ENCODE results near the gene SP140.
"Not testable (repeated sequence)": the region's sequence is repeated elsewhere in the genome, so short reads cannot be mapped to it uniquely, and the experiment has no call there.

Gene SP140

GRCh38 chr2:230326453-230327417, 101.2 kb downstream of the SP140 start, which contains the start of gene SP140L:
Gene SP140L, plus strand, starts transcription at chr2:230327193. Its CDS starts 77 bp downstream, at chr2:230327270.
- peak; percentile 25 for DNase-seq (ENCODE audit: low spot score)

- no peak for DNase-seq (ENCODE audit: low spot score)
Observed at GRCh38 chr2:230327418-230328154, 102.0 kb downstream of the SP140 start.

DNA sequence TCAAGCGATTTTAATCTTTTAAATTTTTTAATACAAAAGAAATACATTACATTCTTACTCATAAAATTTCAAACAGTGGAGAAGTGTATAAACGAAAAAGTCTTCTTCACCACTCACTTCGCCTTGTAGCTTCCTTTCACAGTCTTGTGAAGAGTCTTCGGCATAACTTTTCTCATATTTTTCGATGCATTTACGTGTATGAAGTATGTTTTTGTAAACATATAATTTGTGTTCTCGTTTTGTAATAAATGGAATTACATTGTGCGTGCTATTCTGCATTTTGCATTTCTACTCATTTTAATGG, 102.6 kb downstream of the SP140 start:
- no peak for DNase-seq (ENCODE audit: low spot score)

DNA sequence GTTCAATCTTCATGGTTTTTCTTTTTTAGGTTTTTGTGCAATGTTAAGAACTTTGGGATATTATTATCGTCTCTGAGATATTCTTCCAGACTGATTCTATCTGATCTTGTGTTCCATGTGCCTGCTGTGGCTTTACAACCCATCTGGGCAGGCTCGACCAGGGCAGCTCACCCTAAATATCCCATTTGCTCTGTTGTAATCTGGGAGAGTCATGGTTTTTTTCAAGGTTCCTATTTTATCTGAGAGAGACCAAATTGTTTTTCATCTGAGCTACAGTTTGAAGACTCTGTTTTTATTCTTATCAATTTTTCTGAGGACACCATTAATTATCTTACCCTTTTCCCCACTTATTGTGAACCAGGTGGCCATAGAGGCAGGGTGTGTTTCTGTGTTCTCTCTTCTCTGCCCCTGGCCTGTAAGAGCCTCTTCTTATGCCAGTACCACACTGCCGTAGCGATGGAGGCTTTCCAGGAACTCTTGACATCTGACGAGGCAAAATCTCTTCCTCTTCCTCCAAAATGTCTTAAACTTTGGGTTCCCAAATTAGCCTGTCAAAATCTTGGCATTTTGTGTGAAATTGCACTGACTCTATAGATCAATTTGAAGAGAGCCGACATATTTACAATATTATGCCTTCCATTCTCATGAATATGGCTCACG, 104.5 kb downstream of the SP140 start:
- DNase-seq (ENCODE audit: low spot score): no peak

DNA sequence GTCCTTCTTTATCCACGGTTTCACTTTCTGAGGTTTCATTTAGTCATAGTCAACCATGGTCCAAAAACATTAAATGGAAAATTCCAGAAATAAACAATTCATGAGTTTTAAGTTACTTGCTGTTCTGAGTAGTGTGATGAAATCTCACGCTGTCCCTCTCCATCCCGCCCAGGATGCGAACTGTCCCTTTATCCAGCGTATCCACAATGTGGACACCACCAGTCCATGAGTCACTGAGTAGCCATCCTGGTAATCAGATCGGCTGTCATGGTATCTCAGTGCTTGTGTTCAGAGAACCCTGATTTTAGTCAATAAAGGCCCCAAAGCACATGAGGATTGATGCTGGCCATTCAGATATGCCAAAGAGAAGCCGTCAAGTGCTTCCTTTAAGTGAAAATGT, 105.2 kb downstream of the SP140 start:
- DNase-seq (ENCODE audit: low spot score): no peak

GRCh38 chr2:230335461-230335863, 109.9 kb downstream of the SP140 start:
- no peak for DNase-seq (ENCODE audit: low spot score)

- DNase-seq (ENCODE audit: low spot score): no peak
Observed at GRCh38 chr2:230335864-230336506, 110.4 kb downstream of the SP140 start.

GRCh38 chr2:230341936-230342528, 116.5 kb downstream of the SP140 start:
- not testable (repeated sequence) for DNase-seq (ENCODE audit: low spot score)

GRCh38 chr2:230343041-230343624, 117.6 kb downstream of the SP140 start:
- not testable (repeated sequence) for DNase-seq (ENCODE audit: low spot score)

GRCh38 chr2:230343747-230344146, 118.2 kb downstream of the SP140 start:
- DNase-seq (ENCODE audit: low spot score): no peak

DNA sequence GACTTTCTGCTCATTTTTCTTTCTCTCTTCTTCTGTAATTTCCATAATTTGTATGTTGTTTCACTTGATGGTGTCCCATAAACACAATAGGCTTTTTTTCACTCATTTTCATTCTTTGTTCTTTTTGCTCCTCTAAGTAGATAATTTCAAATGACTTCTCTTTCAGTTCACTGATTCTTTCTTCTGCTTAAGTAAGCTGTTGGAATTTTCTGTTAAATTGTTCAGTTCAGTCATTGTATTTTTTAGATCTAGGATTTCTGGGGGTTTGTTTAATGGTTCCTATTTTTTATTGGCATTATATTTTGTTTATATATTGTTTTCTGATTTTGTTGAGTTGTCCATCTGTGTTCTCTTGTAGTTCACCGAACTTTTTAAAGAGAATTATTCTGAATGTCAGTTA, 120.9 kb downstream of the SP140 start:
- no peak for DNase-seq (ENCODE audit: low spot score)

GRCh38 chr2:230346921-230347533, 121.5 kb downstream of the SP140 start:
- no peak for DNase-seq (ENCODE audit: low spot score)

DNA sequence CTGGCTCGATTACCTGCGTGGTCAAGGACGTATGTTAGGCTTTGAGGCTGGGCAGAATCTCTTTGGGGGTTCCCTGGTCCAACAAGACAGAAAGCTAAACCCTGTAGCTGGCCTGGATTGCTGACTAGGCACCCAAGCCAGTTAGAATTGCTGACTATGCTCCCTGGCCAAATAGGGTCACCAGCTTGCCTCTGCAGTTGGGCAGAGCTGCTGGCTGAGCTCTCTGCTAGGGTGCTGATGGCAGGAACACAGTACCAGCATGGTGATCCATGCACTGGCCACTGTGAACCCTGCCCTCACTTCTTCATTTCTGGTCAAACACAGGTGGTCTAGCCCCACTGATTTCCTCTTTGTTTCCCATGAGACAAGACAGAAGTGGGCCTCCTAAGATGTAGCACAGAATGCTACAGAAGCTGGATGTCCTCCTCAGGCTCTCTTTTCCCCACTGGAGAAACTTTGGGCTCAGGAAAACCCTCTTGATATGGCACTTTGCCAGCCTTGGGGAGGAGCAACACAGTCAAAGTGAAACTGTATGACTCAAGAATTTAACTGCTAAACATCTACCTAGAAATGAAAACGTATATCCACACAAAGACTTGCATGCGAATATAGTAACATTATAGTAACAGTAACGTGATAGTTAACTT, 122.2 kb downstream of the SP140 start:
- no peak for DNase-seq (ENCODE audit: low spot score)

DNA sequence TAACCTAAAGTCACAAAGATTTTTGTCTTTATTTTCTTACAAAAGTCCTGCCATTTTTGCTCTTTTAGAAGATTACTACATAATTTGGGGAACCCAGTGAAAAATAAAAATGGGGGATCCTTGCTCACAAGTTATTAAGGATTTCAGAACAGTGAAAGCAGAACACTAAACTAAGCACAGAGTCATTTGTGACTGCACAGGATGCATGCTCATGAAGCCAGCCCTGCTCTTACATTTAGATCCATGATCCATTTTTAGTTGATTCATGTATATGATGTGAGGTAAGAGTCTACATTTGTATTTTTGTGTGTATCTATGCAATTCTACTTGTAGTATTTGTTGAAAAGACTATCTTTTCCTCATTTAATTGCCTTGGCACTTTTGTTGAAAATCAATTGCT, 123.3 kb downstream of the SP140 start:
- no peak for DNase-seq (ENCODE audit: low spot score)

DNA sequence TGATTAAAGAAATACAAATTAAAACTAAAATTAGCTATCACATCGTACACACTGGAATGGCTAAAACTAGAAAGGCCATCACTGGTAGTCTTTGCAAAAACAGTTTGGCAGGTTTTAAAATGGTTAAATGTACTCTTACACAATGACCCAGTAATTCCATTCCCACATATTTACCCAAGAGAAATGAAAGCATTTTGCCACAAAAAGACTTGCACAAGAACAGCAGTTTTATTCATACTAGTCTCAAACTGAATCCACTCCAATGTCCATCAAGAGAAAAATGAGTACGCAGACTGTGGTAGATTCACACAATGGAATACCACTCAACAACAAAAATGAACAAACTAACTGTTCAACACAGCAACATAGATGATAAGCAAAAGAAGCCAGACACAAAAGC, 130.5 kb downstream of the SP140 start:
- no peak for DNase-seq (ENCODE audit: low spot score)

GRCh38 chr2:230358305-230358704, 132.8 kb downstream of the SP140 start:
- no peak for DNase-seq (ENCODE audit: low spot score)

DNA sequence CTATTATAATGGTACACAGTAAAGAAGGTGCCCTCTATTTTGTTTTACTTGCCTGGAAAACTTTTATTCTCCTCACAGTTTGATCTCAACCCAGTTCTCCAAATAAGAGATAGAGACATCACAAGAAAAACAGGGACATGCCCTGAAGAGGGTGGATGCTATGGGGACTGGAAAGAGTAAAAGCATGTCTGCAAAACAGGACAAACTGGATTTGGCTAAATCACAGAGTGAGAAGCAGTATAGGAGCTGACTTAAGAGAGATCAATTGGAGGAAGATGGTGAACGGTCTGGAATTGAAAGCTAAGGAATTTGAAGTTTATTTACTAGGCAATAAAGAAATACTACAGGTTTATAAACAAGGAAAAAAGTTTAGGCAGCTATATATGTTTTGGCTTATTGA, 134.5 kb downstream of the SP140 start:
- DNase-seq (ENCODE audit: low spot score): no peak

- DNase-seq (ENCODE audit: low spot score): no peak
Observed at GRCh38 chr2:230362030-230362691, 136.6 kb downstream of the SP140 start.
